AG04449 (cell line): Measurements from ENCODE around the gene SLC25A14.
A peak's percentile ranks its signal among the peaks of the same experiment; 100 is the strongest.
"Not testable (repeated sequence)": the region's sequence is repeated elsewhere in the genome, so short reads cannot be mapped to it uniquely, and the experiment has no call there.

Source experiments
- CTCF ChIA-PET: fragments of 350-600 bp; formaldehyde crosslinking; extraction: SDS; loops from one replicate; lab custom pipeline; 2021; ENCODE audit warnings: antibody characterized with exemption; lab: Yijun Ruan, JAX
- POLR2A ChIA-PET: fragments of 400-600, 350-600 bp; formaldehyde crosslinking; extraction: SDS; loops from one replicate; lab custom pipeline; 2020; ENCODE audit warnings: antibody characterized with exemption, inconsistent platforms; lab: Yijun Ruan, JAX
- DNase-seq: peaks from one replicate; pipeline ENCODE4 v3.0.0-alpha.2; 2010; ENCODE audit warnings: low read depth, low spot score
- H3K4me3 ChIP-seq: 2 replicates; pipeline ENCODE4 v1.5.1; 2011; ENCODE audit warnings: low read depth, mild to moderate bottlenecking, control low read depth, low read length
- TF ChIP-seq, protein P1 (sequence below): IDR thresholded peaks from one replicate; pipeline ENCODE4 v1.5.1; 2011; ENCODE audit warnings: mild to moderate bottlenecking, moderate library complexity, low read length, control low read depth, inconsistent platforms; ENCODE audit not compliant: insufficient read depth; ENCODE audit errors: missing control alignments

The SLC25A14 gene

DNA sequence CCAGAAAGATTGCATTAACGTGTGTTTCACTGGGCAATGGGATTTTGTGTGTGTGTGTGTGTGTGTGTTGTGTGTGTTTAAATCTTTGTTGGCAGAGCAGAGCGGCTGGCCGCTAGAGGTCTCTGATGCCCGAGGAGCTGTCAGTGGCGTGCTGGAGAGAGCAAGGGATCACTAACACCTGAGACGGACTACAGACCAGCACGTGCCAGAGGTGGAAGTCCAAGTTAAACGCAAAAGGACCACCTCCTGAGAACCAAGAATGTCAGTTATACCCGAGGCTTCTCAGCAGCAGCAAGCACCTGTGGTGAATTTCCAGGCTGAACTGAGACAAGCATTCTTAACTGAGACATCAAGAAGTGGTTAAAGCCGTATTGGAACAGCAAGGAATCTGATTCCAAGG is 9.0 kb upstream of the SLC25A14 start:
- ChIA-PET CTCF (interaction anchor here (0.7 to 2.4 kb wide), 9 partner anchors 9 to 586 kb away, joined by 3 to 7 read pairs (median 4); partner anchors contain the start of gene SLC25A14), POLR2A (no interaction called here)
- TF ChIP-seq, protein P1, sequence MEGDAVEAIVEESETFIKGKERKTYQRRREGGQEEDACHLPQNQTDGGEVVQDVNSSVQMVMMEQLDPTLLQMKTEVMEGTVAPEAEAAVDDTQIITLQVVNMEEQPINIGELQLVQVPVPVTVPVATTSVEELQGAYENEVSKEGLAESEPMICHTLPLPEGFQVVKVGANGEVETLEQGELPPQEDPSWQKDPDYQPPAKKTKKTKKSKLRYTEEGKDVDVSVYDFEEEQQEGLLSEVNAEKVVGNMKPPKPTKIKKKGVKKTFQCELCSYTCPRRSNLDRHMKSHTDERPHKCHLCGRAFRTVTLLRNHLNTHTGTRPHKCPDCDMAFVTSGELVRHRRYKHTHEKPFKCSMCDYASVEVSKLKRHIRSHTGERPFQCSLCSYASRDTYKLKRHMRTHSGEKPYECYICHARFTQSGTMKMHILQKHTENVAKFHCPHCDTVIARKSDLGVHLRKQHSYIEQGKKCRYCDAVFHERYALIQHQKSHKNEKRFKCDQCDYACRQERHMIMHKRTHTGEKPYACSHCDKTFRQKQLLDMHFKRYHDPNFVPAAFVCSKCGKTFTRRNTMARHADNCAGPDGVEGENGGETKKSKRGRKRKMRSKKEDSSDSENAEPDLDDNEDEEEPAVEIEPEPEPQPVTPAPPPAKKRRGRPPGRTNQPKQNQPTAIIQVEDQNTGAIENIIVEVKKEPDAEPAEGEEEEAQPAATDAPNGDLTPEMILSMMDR: peak; percentile 47
- H3K4me3 ChIP-seq: no peak overlapping the region
- DNase-seq: no peak

- no peak for DNase-seq
- TF ChIP-seq, protein P1: no peak
- H3K4me3 ChIP-seq: no peak overlapping the region
- POLR2A ChIA-PET: no interaction called here
- CTCF ChIA-PET: no interaction called here
These were observed 3.2 kb upstream of the SLC25A14 start for GRCh38 chrX:130336531-130336930.

- DNase-seq, H3K4me3 ChIP-seq, POLR2A ChIA-PET, CTCF ChIA-PET: not testable (repeated sequence)
These were observed 850 bp upstream of the SLC25A14 start for GRCh38 chrX:130338869-130339268.

DNA sequence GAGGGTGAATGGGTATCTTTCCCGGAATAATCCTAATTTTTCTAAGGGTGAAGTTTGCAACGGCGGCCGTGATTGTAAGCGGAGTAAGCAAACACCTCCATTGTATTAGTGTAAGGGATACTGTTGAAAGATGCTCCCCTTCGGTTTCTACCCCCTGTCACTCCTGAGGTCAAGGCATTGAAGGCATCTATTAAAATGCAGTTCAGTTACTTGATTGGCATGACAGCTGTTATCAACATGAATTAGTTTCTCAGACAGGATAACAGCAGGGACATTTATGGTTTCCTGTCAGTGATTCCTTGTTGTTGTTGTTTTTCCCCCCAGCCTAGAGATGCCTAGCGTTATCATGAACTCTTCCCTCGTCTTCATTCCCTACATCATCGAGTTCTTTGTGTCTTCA is 552 bp downstream of the SLC25A14 start:
- TF ChIP-seq, protein P1: no peak
- POLR2A ChIA-PET: no interaction called here
- peak overlapping the region; percentile 78 for H3K4me3 ChIP-seq
- DNase-seq: no peak
- CTCF ChIA-PET: interaction anchor here (1.0 kb wide), 1 partner anchor 10 kb away, joined by 4 read pairs; no protein-coding TSS in a partner anchor

- CTCF ChIA-PET: interaction anchor here (1.9 kb wide), 1 partner anchor 13 kb away, joined by 7 read pairs; no protein-coding TSS in a partner anchor
- POLR2A ChIA-PET: no interaction called here
- DNase-seq: no peak
- no peak overlapping the region for H3K4me3 ChIP-seq
- TF ChIP-seq, protein P1: no peak
These were observed 3.7 kb downstream of the SLC25A14 start for GRCh38 chrX:130343411-130343810.

GRCh38 chrX:130347321-130347720 is 7.6 kb downstream of the SLC25A14 start:
- no peak overlapping the region for H3K4me3 ChIP-seq
- DNase-seq: no peak
- ChIA-PET POLR2A (no interaction called here), CTCF (no interaction called here)
- TF ChIP-seq, protein P1: no peak

GRCh38 chrX:130351567-130351966 is 11.8 kb downstream of the SLC25A14 start:
- no peak for DNase-seq
- ChIA-PET POLR2A (no interaction called here), CTCF (no interaction called here)
- TF ChIP-seq, protein P1: no peak
- no peak overlapping the region for H3K4me3 ChIP-seq

- CTCF ChIA-PET: not testable (repeated sequence)
These were observed 12.3 kb downstream of the SLC25A14 start for GRCh38 chrX:130352050-130352449.

More at GRCh38 chrX:130352050-130352449, 12.3 kb downstream of the SLC25A14 start:
- H3K4me3 ChIP-seq, DNase-seq, POLR2A ChIA-PET: not testable (repeated sequence)
